Measurements from ENCODE around the gene GPR63.

Gene GPR63

DNA sequence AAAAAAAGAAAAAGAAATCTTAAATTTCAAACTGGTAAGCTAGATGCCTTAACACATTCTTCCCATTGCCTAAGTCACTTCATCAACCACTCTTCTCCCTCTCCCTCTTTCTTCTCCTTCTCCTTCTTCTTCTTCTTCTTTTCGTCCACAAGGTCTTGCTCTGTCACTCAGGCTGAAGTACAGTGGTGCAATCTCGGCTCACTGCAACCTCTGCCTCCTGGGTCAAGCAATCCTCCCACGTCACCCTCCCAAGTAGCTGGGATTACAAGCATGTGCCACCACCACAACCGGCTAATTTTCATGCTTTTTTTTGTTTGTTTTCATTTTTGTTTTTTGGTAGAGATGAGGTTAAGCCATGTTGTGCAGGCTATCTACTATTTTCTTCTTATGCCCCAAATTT lies 60.2 kb downstream of the GPR63 start:
- no peak for TF ChIP-seq POLR2AphosphoS5 (IDR thresholded peaks at IDR 0.05; ENCODE audit: low read depth)
- TF ChIP-seq SPI1 (IDR thresholded peaks at IDR 0.05; ENCODE audit: borderline replicate concordance, low read depth) = no peak
- TF ChIP-seq, protein P1, sequence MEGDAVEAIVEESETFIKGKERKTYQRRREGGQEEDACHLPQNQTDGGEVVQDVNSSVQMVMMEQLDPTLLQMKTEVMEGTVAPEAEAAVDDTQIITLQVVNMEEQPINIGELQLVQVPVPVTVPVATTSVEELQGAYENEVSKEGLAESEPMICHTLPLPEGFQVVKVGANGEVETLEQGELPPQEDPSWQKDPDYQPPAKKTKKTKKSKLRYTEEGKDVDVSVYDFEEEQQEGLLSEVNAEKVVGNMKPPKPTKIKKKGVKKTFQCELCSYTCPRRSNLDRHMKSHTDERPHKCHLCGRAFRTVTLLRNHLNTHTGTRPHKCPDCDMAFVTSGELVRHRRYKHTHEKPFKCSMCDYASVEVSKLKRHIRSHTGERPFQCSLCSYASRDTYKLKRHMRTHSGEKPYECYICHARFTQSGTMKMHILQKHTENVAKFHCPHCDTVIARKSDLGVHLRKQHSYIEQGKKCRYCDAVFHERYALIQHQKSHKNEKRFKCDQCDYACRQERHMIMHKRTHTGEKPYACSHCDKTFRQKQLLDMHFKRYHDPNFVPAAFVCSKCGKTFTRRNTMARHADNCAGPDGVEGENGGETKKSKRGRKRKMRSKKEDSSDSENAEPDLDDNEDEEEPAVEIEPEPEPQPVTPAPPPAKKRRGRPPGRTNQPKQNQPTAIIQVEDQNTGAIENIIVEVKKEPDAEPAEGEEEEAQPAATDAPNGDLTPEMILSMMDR (IDR thresholded peaks at IDR 0.05; ENCODE audit: insufficient read depth, low read length) = no peak
- TF ChIP-seq, protein P2, sequence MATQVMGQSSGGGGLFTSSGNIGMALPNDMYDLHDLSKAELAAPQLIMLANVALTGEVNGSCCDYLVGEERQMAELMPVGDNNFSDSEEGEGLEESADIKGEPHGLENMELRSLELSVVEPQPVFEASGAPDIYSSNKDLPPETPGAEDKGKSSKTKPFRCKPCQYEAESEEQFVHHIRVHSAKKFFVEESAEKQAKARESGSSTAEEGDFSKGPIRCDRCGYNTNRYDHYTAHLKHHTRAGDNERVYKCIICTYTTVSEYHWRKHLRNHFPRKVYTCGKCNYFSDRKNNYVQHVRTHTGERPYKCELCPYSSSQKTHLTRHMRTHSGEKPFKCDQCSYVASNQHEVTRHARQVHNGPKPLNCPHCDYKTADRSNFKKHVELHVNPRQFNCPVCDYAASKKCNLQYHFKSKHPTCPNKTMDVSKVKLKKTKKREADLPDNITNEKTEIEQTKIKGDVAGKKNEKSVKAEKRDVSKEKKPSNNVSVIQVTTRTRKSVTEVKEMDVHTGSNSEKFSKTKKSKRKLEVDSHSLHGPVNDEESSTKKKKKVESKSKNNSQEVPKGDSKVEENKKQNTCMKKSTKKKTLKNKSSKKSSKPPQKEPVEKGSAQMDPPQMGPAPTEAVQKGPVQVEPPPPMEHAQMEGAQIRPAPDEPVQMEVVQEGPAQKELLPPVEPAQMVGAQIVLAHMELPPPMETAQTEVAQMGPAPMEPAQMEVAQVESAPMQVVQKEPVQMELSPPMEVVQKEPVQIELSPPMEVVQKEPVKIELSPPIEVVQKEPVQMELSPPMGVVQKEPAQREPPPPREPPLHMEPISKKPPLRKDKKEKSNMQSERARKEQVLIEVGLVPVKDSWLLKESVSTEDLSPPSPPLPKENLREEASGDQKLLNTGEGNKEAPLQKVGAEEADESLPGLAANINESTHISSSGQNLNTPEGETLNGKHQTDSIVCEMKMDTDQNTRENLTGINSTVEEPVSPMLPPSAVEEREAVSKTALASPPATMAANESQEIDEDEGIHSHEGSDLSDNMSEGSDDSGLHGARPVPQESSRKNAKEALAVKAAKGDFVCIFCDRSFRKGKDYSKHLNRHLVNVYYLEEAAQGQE (IDR thresholded peaks at IDR 0.05; ENCODE audit: insufficient replicate concordance, low read depth) = no peak
- TF ChIP-seq GABPA (IDR thresholded peaks at IDR 0.05; ENCODE audit: low read depth) = no peak

GRCh38 chr6:96775727-96776400 lies 61.4 kb downstream of the GPR63 start:
- no peak for DNase-seq (ENCODE audit: low read depth in 1 of 2, low spot score in 1 of 2)
- TF ChIP-seq, protein P2 (IDR thresholded peaks at IDR 0.05; ENCODE audit: insufficient replicate concordance, low read depth) = no peak
- TF ChIP-seq GABPA (IDR thresholded peaks at IDR 0.05; ENCODE audit: low read depth) (no peak), POLR2AphosphoS5 (IDR thresholded peaks at IDR 0.05; ENCODE audit: low read depth) (no peak), SPI1 (IDR thresholded peaks at IDR 0.05; ENCODE audit: borderline replicate concordance, low read depth) (no peak)
- TF ChIP-seq, protein P1 (IDR thresholded peaks at IDR 0.05; ENCODE audit: insufficient read depth, low read length) = no peak
- Histone ChIP-seq H3K27ac (replicated peaks) (no peak overlapping the region), H3K27me3 (ENCODE audit: insufficient read depth, poor library complexity, severe bottlenecking) (no peaks in the 10 kb centered on the region), H3K4me3 (replicated peaks; ENCODE audit: insufficient read depth, low read length) (no peak overlapping the region)

More for the DNA sequence above, 60.2 kb downstream of the GPR63 start:
- H3K4me3 ChIP-seq (replicated peaks; ENCODE audit: insufficient read depth, low read length) = no peak overlapping the region
- peak in 1 of 2 experiments; percentile 29 for DNase-seq (ENCODE audit: low read depth in 1 of 2, low spot score in 1 of 2)
- no peak overlapping the region for H3K27ac ChIP-seq (replicated peaks)
- no peaks in the 10 kb centered on the region for H3K27me3 ChIP-seq (ENCODE audit: insufficient read depth, poor library complexity, severe bottlenecking)

- Histone ChIP-seq H3K27ac (replicated peaks) (no peak overlapping the region), H3K27me3 (ENCODE audit: insufficient read depth, poor library complexity, severe bottlenecking) (no peaks in the 10 kb centered on the region), H3K4me3 (replicated peaks; ENCODE audit: insufficient read depth, low read length) (no peak overlapping the region)
- TF ChIP-seq SPI1 (IDR thresholded peaks at IDR 0.05; ENCODE audit: borderline replicate concordance, low read depth) (no peak), GABPA (IDR thresholded peaks at IDR 0.05; ENCODE audit: low read depth) (no peak), POLR2AphosphoS5 (IDR thresholded peaks at IDR 0.05; ENCODE audit: low read depth) (no peak)
- TF ChIP-seq, protein P2 (IDR thresholded peaks at IDR 0.05; ENCODE audit: insufficient replicate concordance, low read depth) = no peak
- TF ChIP-seq, protein P1 (IDR thresholded peaks at IDR 0.05; ENCODE audit: insufficient read depth, low read length) = no peak
- no peak for DNase-seq (ENCODE audit: low read depth in 1 of 2, low spot score in 1 of 2)
Measured at GRCh38 chr6:96766769-96767168, 70.5 kb downstream of the GPR63 start.

All from HL-60 (cell line).